Sigmoid colon (tissue), 4 donors: Measurements from ENCODE around the gene GPC3.

ENCODE experiments used
- EP300 ChIP-seq, 4 donors: sonication (generic); formaldehyde crosslinking; IDR thresholded peaks; one replicate each; pipeline ENCODE4 v1.6.1; 2017; ENCODE audit warnings: antibody characterized with exemption in 4 of 4
- POLR2A ChIP-seq, 2 donors: fragments of 450-650 bp; IDR thresholded peaks; one replicate each; pipeline ENCODE4 v1.6.1; 2016; ENCODE audit warnings: antibody characterized with exemption in 2 of 2, mild to moderate bottlenecking in 2 of 2, moderate library complexity in 2 of 2
- POLR2AphosphoS5 ChIP-seq, 4 donors: sonication (generic); formaldehyde crosslinking; IDR thresholded peaks; one replicate each; pipeline ENCODE4 v1.6.1; 2017; ENCODE audit warnings: antibody characterized with exemption in 4 of 4
- TF ChIP-seq, protein P1 (sequence below), 4 experiments: fragments of 450-650 bp in 3 of 4; fragments of 200-600 bp in 1 of 4; IDR thresholded peaks; one replicate each; pipeline ENCODE4 v1.5.1; 2016 to 2019; ENCODE audit warnings: antibody characterized with exemption in 4 of 4, mild to moderate bottlenecking in 3 of 4, moderate library complexity in 2 of 4

- TF ChIP-seq, protein P1, sequence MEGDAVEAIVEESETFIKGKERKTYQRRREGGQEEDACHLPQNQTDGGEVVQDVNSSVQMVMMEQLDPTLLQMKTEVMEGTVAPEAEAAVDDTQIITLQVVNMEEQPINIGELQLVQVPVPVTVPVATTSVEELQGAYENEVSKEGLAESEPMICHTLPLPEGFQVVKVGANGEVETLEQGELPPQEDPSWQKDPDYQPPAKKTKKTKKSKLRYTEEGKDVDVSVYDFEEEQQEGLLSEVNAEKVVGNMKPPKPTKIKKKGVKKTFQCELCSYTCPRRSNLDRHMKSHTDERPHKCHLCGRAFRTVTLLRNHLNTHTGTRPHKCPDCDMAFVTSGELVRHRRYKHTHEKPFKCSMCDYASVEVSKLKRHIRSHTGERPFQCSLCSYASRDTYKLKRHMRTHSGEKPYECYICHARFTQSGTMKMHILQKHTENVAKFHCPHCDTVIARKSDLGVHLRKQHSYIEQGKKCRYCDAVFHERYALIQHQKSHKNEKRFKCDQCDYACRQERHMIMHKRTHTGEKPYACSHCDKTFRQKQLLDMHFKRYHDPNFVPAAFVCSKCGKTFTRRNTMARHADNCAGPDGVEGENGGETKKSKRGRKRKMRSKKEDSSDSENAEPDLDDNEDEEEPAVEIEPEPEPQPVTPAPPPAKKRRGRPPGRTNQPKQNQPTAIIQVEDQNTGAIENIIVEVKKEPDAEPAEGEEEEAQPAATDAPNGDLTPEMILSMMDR (IDR thresholded peaks at IDR 0.05) = no peak
- TF ChIP-seq POLR2AphosphoS5 (IDR thresholded peaks at IDR 0.05) (no peak), POLR2A (IDR thresholded peaks at IDR 0.05) (no peak), EP300 (IDR thresholded peaks at IDR 0.05) (no peak)
Observed at GRCh38 chrX:133674726-133675470, 310.5 kb downstream of the GPC3 start.
